SU-DHL-6 (cell line): ENCODE measurements around the gene KAT6B.

ENCODE experiments used
- H2AFZ ChIP-seq: fragments of 200-600 bp; sonication (generic); 2 replicates; pipeline ENCODE4 v1.6.1; 2014; ENCODE audit warnings: low read depth, mild to moderate bottlenecking, moderate library complexity, mixed read lengths, antibody characterized with exemption, low read length; ENCODE audit not compliant: severe bottlenecking
- H3F3A ChIP-seq: fragments of 200-600 bp; shearing (Covaris generic); 2 replicates; pipeline ENCODE4 v1.6.0; 2016; ENCODE audit warnings: antibody characterized with exemption, mild to moderate bottlenecking; ENCODE audit not compliant: insufficient read depth
- H3K27ac ChIP-seq: fragments of 200-600 bp; sonication (generic); 2 replicates; pipeline ENCODE4 v1.5.1; 2016; ENCODE audit warnings: low read depth, mild to moderate bottlenecking, low read length, moderate library complexity, mixed read lengths
- H3K27me3 ChIP-seq: fragments of 200-600 bp; sonication (generic), shearing (Covaris generic); 2 replicates; pipeline ENCODE4 v1.6.0; 2014; ENCODE audit warnings: mild to moderate bottlenecking, low read length
- H3K36me3 ChIP-seq: fragments of 200-600 bp; sonication (generic); 2 replicates; pipeline ENCODE4 v1.6.1; 2014; ENCODE audit warnings: mild to moderate bottlenecking, low read length, mixed read lengths
- H3K4me2 ChIP-seq: fragments of 300-600, 200-600 bp; shearing (Covaris generic), sonication (generic); 2 replicates; pipeline ENCODE4 v1.6.0; 2014; ENCODE audit warnings: low read length, low read depth, mild to moderate bottlenecking; ENCODE audit not compliant: poor library complexity, severe bottlenecking
- H3K4me3 ChIP-seq: fragments of 200-600 bp; sonication (generic); 2 replicates; pipeline ENCODE4 v1.5.1; 2014; ENCODE audit warnings: antibody characterized with exemption, low read length, mild to moderate bottlenecking, mixed read lengths; ENCODE audit not compliant: insufficient read depth, poor library complexity, severe bottlenecking
- H3K79me2 ChIP-seq: fragments of 200-600 bp; sonication (generic); 2 replicates; pipeline ENCODE4 v1.6.1; 2014; ENCODE audit warnings: mild to moderate bottlenecking, low read length, moderate library complexity; ENCODE audit not compliant: insufficient read depth
- H3K9ac ChIP-seq: fragments of 200-600 bp; sonication (generic); 2 replicates; pipeline ENCODE4 v1.7.0; 2014; ENCODE audit warnings: mild to moderate bottlenecking, low read length
- H3K9me2 ChIP-seq: fragments of 200-600 bp; sonication (generic); replicated peaks from 2 replicates; pipeline ENCODE4 v1.6.1; 2014; ENCODE audit warnings: low read length; ENCODE audit not compliant: insufficient read depth
- H3K9me3 ChIP-seq: fragments of 200-600 bp; sonication (generic); 2 replicates; pipeline ENCODE4 v1.6.1; 2014; ENCODE audit warnings: low read length, mixed read lengths; ENCODE audit not compliant: insufficient read depth
- H4K20me1 ChIP-seq: fragments of 200-600 bp; sonication (generic); 2 replicates; pipeline ENCODE4 v1.6.1; 2014; ENCODE audit warnings: low read depth, mild to moderate bottlenecking, antibody characterized with exemption, low read length, moderate library complexity, mixed read lengths
- CTCF ChIP-seq: fragments of 200-600 bp; sonication (generic); IDR thresholded peaks from one replicate; pipeline ENCODE4 v1.5.1; 2017; ENCODE audit warnings: antibody characterized with exemption, mild to moderate bottlenecking, low read length, moderate library complexity; ENCODE audit not compliant: insufficient read depth, poor library complexity, severe bottlenecking
- EZH2phosphoT487 ChIP-seq: fragments of 200-600 bp; sonication (generic), shearing (Covaris generic); conservative IDR thresholded peaks from 2 replicates; pipeline ENCODE4 v1.6.1; 2018; ENCODE audit warnings: mild to moderate bottlenecking, antibody characterized with exemption, low read length, moderate library complexity, mixed read lengths

Gene KAT6B

GRCh38 chr10:74821501-74821900, 4.9 kb upstream of the KAT6B start:
- no peak overlapping the region for H3K4me2 ChIP-seq
- H3K4me3 ChIP-seq: no peak overlapping the region
- no peak overlapping the region for H3K9ac ChIP-seq
- peaks cover 11% of the 10 kb centered on the region; the same call in 1 of the 2 replicates for H3F3A ChIP-seq
- TF ChIP-seq CTCF (no peak), EZH2phosphoT487 (no peak)
- H3K27me3 ChIP-seq: no peaks in the 10 kb centered on the region
- H3K9me3 ChIP-seq: peaks cover 10% of the 10 kb centered on the region; the same call in 1 of the 2 replicates
- no peaks in the 10 kb centered on the region for H3K79me2 ChIP-seq
- no peaks in the 10 kb centered on the region for H3K36me3 ChIP-seq
- H3K9me2 ChIP-seq: no peaks in the 10 kb centered on the region
- H3K27ac ChIP-seq: no peak overlapping the region
- H2AFZ ChIP-seq: no peak overlapping the region
- no peaks in the 10 kb centered on the region for H4K20me1 ChIP-seq

GRCh38 chr10:74822101-74822500, 4.3 kb upstream of the KAT6B start:
- Histone ChIP-seq H3K79me2 (peaks cover under 1% of the 10 kb centered on the region; the same call in 1 of the 2 replicates), H3K4me2 (no peak overlapping the region), H2AFZ (no peak overlapping the region), H3K27me3 (no peaks in the 10 kb centered on the region), H3K4me3 (no peak overlapping the region), H3K27ac (no peak overlapping the region), H3K9me2 (no peaks in the 10 kb centered on the region), H3K36me3 (no peaks in the 10 kb centered on the region), H4K20me1 (no peaks in the 10 kb centered on the region), H3K9me3 (peaks cover 5% of the 10 kb centered on the region; the same call in 1 of the 2 replicates), H3F3A (peaks cover 12% of the 10 kb centered on the region; the same call in 1 of the 2 replicates), H3K9ac (no peak overlapping the region)
- TF ChIP-seq EZH2phosphoT487 (no peak), CTCF (no peak)

GRCh38 chr10:74822521-74823089, 3.8 kb upstream of the KAT6B start:
- no peaks in the 10 kb centered on the region for H4K20me1 ChIP-seq
- no peak overlapping the region for H3K27ac ChIP-seq
- H2AFZ ChIP-seq: no peak overlapping the region
- H3K9me3 ChIP-seq: no peaks in the 10 kb centered on the region
- H3K9ac ChIP-seq: no peak overlapping the region
- TF ChIP-seq CTCF: no peak
- TF ChIP-seq EZH2phosphoT487: no peak
- H3K4me3 ChIP-seq: no peak overlapping the region
- peaks cover 17% of the 10 kb centered on the region for H3F3A ChIP-seq
- no peaks in the 10 kb centered on the region for H3K9me2 ChIP-seq
- no peaks in the 10 kb centered on the region for H3K36me3 ChIP-seq
- H3K27me3 ChIP-seq: no peaks in the 10 kb centered on the region
- H3K4me2 ChIP-seq: no peak overlapping the region
- peaks cover 6% of the 10 kb centered on the region for H3K79me2 ChIP-seq
